NCI-H2227 treated with DMSO at 0.1 percent for 48 hours (cell line): ENCODE measurements around the gene AK4.
A peak's percentile ranks its signal among the peaks of the same experiment; 100 is the strongest.

Experiments
- DNase-seq: peaks from one replicate; lab custom pipeline; 2025; lab: John Stamatoyannopoulos, UW

AK4 gene

GRCh38 chr1:65278376-65279069 is 130.5 kb downstream of the AK4 start:
- DNase-seq: peak; percentile 41

DNA sequence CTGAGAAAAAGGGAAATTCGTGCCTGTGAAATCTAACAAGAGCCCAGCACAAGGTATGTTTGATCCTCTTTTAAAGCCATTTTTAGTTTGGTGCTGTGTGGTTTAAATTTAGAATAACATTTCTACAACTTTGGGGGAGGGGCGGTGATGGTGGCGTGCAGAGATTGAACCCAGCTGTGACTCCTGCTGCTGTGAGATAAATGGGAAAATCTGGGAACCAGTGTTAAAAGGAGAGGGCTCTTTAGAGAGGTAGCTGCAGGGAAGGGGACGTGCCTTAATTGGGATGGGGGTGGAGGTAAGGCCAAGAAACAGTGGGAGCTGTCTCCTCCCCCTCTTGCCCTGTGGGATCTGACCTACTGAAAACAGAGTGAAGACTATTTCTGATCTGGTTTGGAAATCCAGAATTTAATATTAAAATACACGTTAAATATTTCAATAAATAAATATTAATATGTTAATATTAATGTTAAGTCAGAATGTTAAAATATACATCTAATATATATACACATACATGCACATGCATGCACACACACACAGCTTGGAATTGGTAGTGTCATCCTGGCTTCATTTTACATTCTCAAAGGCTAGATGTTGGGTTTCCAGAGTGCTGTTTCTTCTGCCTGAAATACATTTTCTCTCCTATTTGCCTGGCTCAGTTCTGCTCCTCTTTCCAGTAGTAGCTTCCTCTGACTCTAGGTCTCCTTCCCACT is 131.2 kb downstream of the AK4 start:
- peak; percentile 41 for DNase-seq
